Cardiac fibroblast (primary cell): ENCODE data around the gene TGIF2.
"Not testable (repeated sequence)": the region's sequence is repeated elsewhere in the genome, so short reads cannot be mapped to it uniquely, and the experiment has no call there.

Experiments used
- DNase-seq, 2 donors: peaks; one replicate each; pipeline versions ENCODE4 v3.0.0 to v3.0.0-alpha.2; 2010; ENCODE audit warnings: low read depth in 2 of 2
- H3K4me3 ChIP-seq, 2 donors: replicated peaks in 1 of 2; 1 replicate in 1 of 2; 2 replicates in 1 of 2; pipeline ENCODE4 v1.5.1; 2011; ENCODE audit warnings: low read depth in 2 of 2, low read length in 2 of 2, mild to moderate bottlenecking in 2 of 2, moderate library complexity in 1 of 2
- CTCF ChIP-seq: IDR thresholded peaks from one replicate; pipeline ENCODE4 v1.5.1; 2011; ENCODE audit warnings: low read depth, mild to moderate bottlenecking, low read length, inconsistent platforms

The TGIF2 gene

GRCh38 chr20:36563374-36563773 is 10.0 kb upstream of the TGIF2 start:
- DNase-seq: no peak
- TF ChIP-seq CTCF: no peak
- H3K4me3 ChIP-seq: no peak overlapping the region

- not testable (repeated sequence) for DNase-seq, H3K4me3 ChIP-seq
These were observed 9.2 kb upstream of the TGIF2 start for GRCh38 chr20:36564078-36564725.

- DNase-seq, H3K4me3 ChIP-seq: not testable (repeated sequence)
These were observed 8.7 kb upstream of the TGIF2 start for GRCh38 chr20:36564726-36565121.

GRCh38 chr20:36565520-36565919 is 7.9 kb upstream of the TGIF2 start:
- no peak for DNase-seq
- TF ChIP-seq CTCF: no peak
- H3K4me3 ChIP-seq: no peak overlapping the region

GRCh38 chr20:36569847-36570429 is 3.5 kb upstream of the TGIF2 start:
- no peak for TF ChIP-seq CTCF
- DNase-seq: peak; percentile 50 to 68
- no peak overlapping the region for H3K4me3 ChIP-seq

GRCh38 chr20:36571564-36572504 is 1.6 kb upstream of the TGIF2 start:
- no peak for TF ChIP-seq CTCF
- H3K4me3 ChIP-seq: no peak overlapping the region
- no peak for DNase-seq

GRCh38 chr20:36572701-36573102 is 695 bp upstream of the TGIF2 start:
- DNase-seq: peak in 1 of 2 donors; percentile 15
- H3K4me3 ChIP-seq: peak overlapping the region; percentile 27 to 64
- no peak for TF ChIP-seq CTCF
